Measurements from ENCODE around the gene F13A1.

The F13A1 gene

GRCh38 chr6:6256886-6257285 lies 63.6 kb downstream of the F13A1 start:
- H3K27ac ChIP-seq (ENCODE audit: low read depth, low read length) = no peak overlapping the region
- H3K36me3 ChIP-seq (ENCODE audit: control insufficient read depth, insufficient read depth, low read length) = no peaks in the 10 kb centered on the region
- H3K9ac ChIP-seq (ENCODE audit: low read length) = no peak overlapping the region
- no peak overlapping the region for H3K4me3 ChIP-seq (ENCODE audit: low read length)
- H3K4me1 ChIP-seq (ENCODE audit: control insufficient read depth, insufficient read depth, low read length) = no peaks in the 10 kb centered on the region
- H3K27me3 ChIP-seq (ENCODE audit: control insufficient read depth, insufficient read depth, low read length) = no peaks in the 10 kb centered on the region

GRCh38 chr6:6256259-6256658 lies 64.2 kb downstream of the F13A1 start:
- Histone ChIP-seq H3K9ac (ENCODE audit: low read length) (no peak overlapping the region), H3K27me3 (ENCODE audit: control insufficient read depth, insufficient read depth, low read length) (no peaks in the 10 kb centered on the region), H3K4me1 (ENCODE audit: control insufficient read depth, insufficient read depth, low read length) (no peaks in the 10 kb centered on the region), H3K4me3 (ENCODE audit: low read length) (no peak overlapping the region), H3K27ac (ENCODE audit: low read depth, low read length) (no peak overlapping the region), H3K36me3 (ENCODE audit: control insufficient read depth, insufficient read depth, low read length) (no peaks in the 10 kb centered on the region)

DNA sequence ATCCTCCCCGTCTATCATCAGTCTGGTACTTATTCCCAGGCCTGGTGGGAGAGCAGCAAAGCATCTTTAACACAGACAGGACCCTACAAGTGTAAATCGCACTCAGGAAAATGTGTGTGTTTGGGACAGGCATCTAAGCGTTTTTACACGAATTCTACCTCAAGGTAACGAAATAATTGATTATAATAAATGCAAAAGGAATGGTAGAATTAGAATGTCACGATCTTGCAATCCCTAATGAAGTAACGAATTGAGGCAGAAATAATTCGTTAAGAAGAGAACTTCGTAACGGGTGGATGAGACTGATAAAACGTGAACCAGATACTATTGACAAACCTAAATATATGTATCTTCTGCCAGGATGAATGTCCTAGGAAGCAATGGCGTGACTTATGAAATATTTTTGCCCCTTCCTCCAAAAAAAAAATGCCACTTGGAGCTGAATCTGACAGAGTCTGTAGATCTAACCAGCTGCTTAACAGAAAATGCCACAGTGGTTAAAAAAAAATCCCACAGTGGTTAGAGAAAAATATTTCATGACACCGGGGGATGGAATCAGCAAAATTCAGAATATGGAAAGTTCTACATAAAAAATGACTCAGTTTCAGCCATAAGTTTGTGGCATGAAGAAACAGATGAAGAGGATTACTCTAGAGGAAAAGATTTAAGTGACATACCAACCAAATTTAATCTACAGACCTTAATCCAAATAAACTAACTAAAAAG lies 68.7 kb downstream of the F13A1 start:
- H3K36me3 ChIP-seq (ENCODE audit: control insufficient read depth, insufficient read depth, low read length) = no peaks in the 10 kb centered on the region
- no peak overlapping the region for H3K27ac ChIP-seq (ENCODE audit: low read depth, low read length)
- H3K4me3 ChIP-seq (ENCODE audit: low read length) = no peak overlapping the region
- H3K9ac ChIP-seq (ENCODE audit: low read length) = no peak overlapping the region
- no peaks in the 10 kb centered on the region for H3K4me1 ChIP-seq (ENCODE audit: control insufficient read depth, insufficient read depth, low read length)
- H3K27me3 ChIP-seq (ENCODE audit: control insufficient read depth, insufficient read depth, low read length) = no peaks in the 10 kb centered on the region

DNA sequence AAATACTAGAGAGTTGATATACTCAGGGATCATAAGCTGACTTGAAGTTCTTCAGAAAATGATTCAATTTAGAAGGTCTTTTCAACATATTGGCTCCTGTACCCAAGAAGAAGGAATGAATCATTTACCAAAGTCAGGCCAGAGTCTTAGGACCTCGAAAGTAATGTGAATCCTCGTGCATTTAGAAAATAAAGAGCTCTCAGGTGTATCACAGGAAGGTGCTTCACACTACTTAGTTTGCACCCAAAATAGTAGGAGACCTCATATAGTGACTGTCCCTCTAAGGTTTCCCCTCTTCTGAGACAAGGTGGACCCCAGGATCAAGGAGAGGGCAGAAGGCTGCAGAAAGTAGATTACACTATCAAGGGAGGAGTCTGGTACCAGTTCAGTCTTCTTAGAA lies 71.8 kb downstream of the F13A1 start:
- no peak overlapping the region for H3K9ac ChIP-seq (ENCODE audit: low read length)
- no peak overlapping the region for H3K4me3 ChIP-seq (ENCODE audit: low read length)

GRCh38 chr6:6246544-6246943 lies 73.9 kb downstream of the F13A1 start:
- Histone ChIP-seq H3K4me3 (ENCODE audit: low read length) (no peak overlapping the region), H3K4me1 (ENCODE audit: control insufficient read depth, insufficient read depth, low read length) (no peaks in the 10 kb centered on the region)

More for the DNA sequence above, 71.8 kb downstream of the F13A1 start:
- Histone ChIP-seq H3K27ac (ENCODE audit: low read depth, low read length) (no peak overlapping the region), H3K36me3 (ENCODE audit: control insufficient read depth, insufficient read depth, low read length) (no peaks in the 10 kb centered on the region), H3K27me3 (ENCODE audit: control insufficient read depth, insufficient read depth, low read length) (no peaks in the 10 kb centered on the region), H3K4me1 (ENCODE audit: control insufficient read depth, insufficient read depth, low read length) (no peaks in the 10 kb centered on the region)

GRCh38 chr6:6244624-6245023 lies 75.8 kb downstream of the F13A1 start:
- Histone ChIP-seq H3K4me3 (ENCODE audit: low read length) (no peak overlapping the region), H3K9ac (ENCODE audit: low read length) (no peak overlapping the region), H3K27me3 (ENCODE audit: control insufficient read depth, insufficient read depth, low read length) (no peaks in the 10 kb centered on the region), H3K27ac (ENCODE audit: low read depth, low read length) (no peak overlapping the region), H3K4me1 (ENCODE audit: control insufficient read depth, insufficient read depth, low read length) (no peaks in the 10 kb centered on the region), H3K36me3 (ENCODE audit: control insufficient read depth, insufficient read depth, low read length) (no peaks in the 10 kb centered on the region)

More at GRCh38 chr6:6246544-6246943, 73.9 kb downstream of the F13A1 start:
- Histone ChIP-seq H3K9ac (ENCODE audit: low read length) (no peak overlapping the region), H3K27me3 (ENCODE audit: control insufficient read depth, insufficient read depth, low read length) (no peaks in the 10 kb centered on the region), H3K36me3 (ENCODE audit: control insufficient read depth, insufficient read depth, low read length) (no peaks in the 10 kb centered on the region), H3K27ac (ENCODE audit: low read depth, low read length) (no peak overlapping the region)

GRCh38 chr6:6243846-6244245 lies 76.6 kb downstream of the F13A1 start:
- no peak overlapping the region for H3K9ac ChIP-seq (ENCODE audit: low read length)
- no peaks in the 10 kb centered on the region for H3K27me3 ChIP-seq (ENCODE audit: control insufficient read depth, insufficient read depth, low read length)
- no peaks in the 10 kb centered on the region for H3K4me1 ChIP-seq (ENCODE audit: control insufficient read depth, insufficient read depth, low read length)
- H3K27ac ChIP-seq (ENCODE audit: low read depth, low read length) = no peak overlapping the region
- H3K4me3 ChIP-seq (ENCODE audit: low read length) = no peak overlapping the region
- H3K36me3 ChIP-seq (ENCODE audit: control insufficient read depth, insufficient read depth, low read length) = no peaks in the 10 kb centered on the region

DNA sequence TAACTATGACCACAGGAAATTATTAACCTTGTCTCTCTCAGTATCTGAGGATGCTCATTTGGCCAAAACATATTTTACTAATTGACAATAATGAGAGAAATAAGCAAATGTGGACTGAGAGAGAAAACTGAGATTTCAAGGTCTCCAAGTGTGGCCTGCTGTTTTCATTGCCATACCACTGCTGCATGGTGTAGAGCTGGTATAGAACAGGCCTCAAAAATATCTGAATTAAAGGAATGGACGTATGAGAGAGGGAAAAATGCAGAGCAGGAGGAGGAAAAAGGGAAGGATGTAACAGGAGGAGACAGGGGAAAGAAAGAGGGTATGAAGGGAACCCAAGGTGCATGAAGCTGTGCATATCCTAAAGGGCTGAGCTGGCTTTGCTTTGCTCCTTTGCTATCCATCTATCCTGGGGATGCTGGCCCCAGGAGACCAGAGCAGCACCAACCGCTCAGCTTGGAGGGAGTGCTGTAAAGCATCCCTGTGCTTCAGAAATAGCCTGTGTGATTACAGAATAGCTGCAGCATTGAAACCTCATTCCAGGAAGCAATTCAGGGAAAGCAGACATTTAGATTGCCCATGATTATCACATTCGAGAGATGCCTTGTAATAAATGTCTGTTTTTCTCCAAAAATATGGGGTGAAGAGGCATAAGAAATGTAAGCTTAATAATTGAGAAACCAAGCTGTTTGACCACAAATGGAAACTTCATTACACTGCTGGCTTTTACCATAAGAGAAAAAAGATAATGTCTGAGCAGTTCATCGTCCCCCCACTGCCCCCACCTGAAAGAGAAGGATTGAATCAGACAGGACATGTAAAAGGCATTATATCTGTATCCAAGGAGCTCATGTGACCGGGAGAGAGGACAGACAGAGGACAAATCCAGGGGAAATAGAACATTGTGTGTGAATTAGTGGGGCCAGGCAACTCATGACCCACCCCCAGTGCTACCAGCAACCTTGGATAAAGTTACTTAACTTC lies 80.6 kb downstream of the F13A1 start:
- Histone ChIP-seq H3K4me3 (ENCODE audit: low read length) (no peak overlapping the region), H3K27me3 (ENCODE audit: control insufficient read depth, insufficient read depth, low read length) (no peaks in the 10 kb centered on the region), H3K4me1 (ENCODE audit: control insufficient read depth, insufficient read depth, low read length) (no peaks in the 10 kb centered on the region), H3K9ac (ENCODE audit: low read length) (no peak overlapping the region), H3K36me3 (ENCODE audit: control insufficient read depth, insufficient read depth, low read length) (no peaks in the 10 kb centered on the region), H3K27ac (ENCODE audit: low read depth, low read length) (no peak overlapping the region)

DNA sequence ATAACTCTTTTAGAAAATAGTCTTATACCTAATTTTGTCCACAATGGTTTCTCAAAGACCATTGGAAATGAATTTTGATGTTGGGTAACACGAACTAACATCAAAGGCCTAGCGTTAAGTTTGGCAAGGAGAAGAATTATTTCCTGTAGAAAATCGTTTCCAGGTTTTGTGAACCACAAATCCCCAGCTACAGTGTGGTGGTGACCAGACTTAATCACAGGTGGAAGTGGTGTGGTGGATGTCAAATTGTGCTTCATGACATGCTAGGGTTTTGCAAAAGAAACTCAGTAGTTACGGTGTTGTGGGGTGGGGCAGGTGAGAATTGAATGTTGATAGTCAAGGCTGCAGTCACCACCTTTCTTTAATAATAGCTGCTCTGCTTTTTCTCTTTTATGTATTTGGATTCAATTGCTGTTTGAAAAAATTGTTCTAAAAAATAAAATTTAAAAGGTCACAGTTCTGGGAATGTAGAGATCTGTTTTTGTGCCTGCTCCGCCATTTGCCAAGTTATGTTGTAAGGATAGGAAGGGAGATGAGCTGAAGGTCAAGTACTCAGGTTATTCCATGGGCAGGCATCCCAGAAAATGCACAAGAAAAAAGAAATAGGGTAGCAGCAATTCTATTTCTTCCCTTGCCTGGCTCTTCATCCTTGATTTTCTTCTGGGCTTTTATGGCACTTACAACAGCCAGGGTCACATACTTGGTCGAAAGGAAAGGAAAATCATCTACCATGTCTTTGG lies 83.6 kb downstream of the F13A1 start:
- no peaks in the 10 kb centered on the region for H3K27me3 ChIP-seq (ENCODE audit: control insufficient read depth, insufficient read depth, low read length)
- no peak overlapping the region for H3K27ac ChIP-seq (ENCODE audit: low read depth, low read length)
- no peak overlapping the region for H3K4me3 ChIP-seq (ENCODE audit: low read length)
- no peak overlapping the region for H3K9ac ChIP-seq (ENCODE audit: low read length)
- H3K36me3 ChIP-seq (ENCODE audit: control insufficient read depth, insufficient read depth, low read length) = no peaks in the 10 kb centered on the region
- no peaks in the 10 kb centered on the region for H3K4me1 ChIP-seq (ENCODE audit: control insufficient read depth, insufficient read depth, low read length)

DNA sequence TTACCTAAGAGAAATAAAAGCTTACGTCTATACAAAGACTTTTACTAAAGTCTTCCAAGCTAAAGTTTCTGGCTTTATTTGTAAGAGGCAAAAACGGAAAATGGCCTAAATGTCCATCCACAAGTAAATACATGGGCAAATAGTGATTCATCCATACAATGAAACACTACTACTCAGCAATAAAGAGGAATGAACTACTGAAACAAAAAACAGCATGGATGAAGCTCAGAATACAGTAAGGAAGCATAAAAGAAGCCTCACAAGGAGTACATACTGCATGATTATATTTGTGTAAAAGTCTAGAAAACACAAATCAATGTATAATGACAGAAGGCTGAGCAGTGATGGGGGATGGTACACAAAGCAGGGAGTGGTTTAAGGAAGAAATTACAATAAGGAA lies 84.7 kb downstream of the F13A1 start:
- no peaks in the 10 kb centered on the region for H3K27me3 ChIP-seq (ENCODE audit: control insufficient read depth, insufficient read depth, low read length)
- H3K4me3 ChIP-seq (ENCODE audit: low read length) = no peak overlapping the region
- no peak overlapping the region for H3K27ac ChIP-seq (ENCODE audit: low read depth, low read length)
- H3K4me1 ChIP-seq (ENCODE audit: control insufficient read depth, insufficient read depth, low read length) = no peaks in the 10 kb centered on the region
- H3K9ac ChIP-seq (ENCODE audit: low read length) = no peak overlapping the region
- no peaks in the 10 kb centered on the region for H3K36me3 ChIP-seq (ENCODE audit: control insufficient read depth, insufficient read depth, low read length)

- H3K4me3 ChIP-seq (ENCODE audit: low read length) = no peak overlapping the region
- no peaks in the 10 kb centered on the region for H3K36me3 ChIP-seq (ENCODE audit: control insufficient read depth, insufficient read depth, low read length)
- no peak overlapping the region for H3K9ac ChIP-seq (ENCODE audit: low read length)
- H3K27ac ChIP-seq (ENCODE audit: low read depth, low read length) = no peak overlapping the region
- H3K4me1 ChIP-seq (ENCODE audit: control insufficient read depth, insufficient read depth, low read length) = no peaks in the 10 kb centered on the region
- H3K27me3 ChIP-seq (ENCODE audit: control insufficient read depth, insufficient read depth, low read length) = no peaks in the 10 kb centered on the region
These were observed 85.5 kb downstream of the F13A1 start for GRCh38 chr6:6234963-6235362.

GRCh38 chr6:6230286-6230685 lies 90.2 kb downstream of the F13A1 start:
- no peak overlapping the region for H3K27ac ChIP-seq (ENCODE audit: low read depth, low read length)
- no peak overlapping the region for H3K9ac ChIP-seq (ENCODE audit: low read length)
- no peak overlapping the region for H3K4me3 ChIP-seq (ENCODE audit: low read length)
- H3K36me3 ChIP-seq (ENCODE audit: control insufficient read depth, insufficient read depth, low read length) = no peaks in the 10 kb centered on the region
- H3K27me3 ChIP-seq (ENCODE audit: control insufficient read depth, insufficient read depth, low read length) = no peaks in the 10 kb centered on the region
- no peaks in the 10 kb centered on the region for H3K4me1 ChIP-seq (ENCODE audit: control insufficient read depth, insufficient read depth, low read length)
